ENCODE results near the gene SLC25A11. TPM values are rescaled to one million over a fixed set of nuclear protein-coding genes. Genes with fewer than 3 reads are reported as not detected.

SLC25A11 gene
- total RNA-seq, 1 experiment from 2014 or later, result 40.1 TPM

DNA sequence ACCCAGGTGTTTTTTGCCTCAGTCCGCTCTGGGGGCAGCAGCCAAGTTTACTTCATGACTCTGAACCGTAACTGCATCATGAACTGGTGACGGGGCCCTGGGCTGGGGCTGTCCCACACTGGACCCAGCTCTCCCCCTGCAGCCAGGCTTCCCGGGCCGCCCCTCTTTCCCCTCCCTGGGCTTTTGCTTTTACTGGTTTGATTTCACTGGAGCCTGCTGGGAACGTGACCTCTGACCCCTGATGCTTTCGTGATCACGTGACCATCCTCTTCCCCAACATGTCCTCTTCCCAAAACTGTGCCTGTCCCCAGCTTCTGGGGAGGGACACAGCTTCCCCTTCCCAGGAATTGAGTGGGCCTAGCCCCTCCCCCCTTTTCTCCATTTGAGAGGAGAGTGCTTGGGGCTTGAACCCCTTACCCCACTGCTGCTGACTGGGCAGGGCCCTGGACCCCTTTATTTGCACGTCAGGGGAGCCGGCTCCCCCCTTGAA, 42.6 kb downstream of the SLC25A11 start:
- no TSS peak for BruUV-seq (replicated peaks)

DNA sequence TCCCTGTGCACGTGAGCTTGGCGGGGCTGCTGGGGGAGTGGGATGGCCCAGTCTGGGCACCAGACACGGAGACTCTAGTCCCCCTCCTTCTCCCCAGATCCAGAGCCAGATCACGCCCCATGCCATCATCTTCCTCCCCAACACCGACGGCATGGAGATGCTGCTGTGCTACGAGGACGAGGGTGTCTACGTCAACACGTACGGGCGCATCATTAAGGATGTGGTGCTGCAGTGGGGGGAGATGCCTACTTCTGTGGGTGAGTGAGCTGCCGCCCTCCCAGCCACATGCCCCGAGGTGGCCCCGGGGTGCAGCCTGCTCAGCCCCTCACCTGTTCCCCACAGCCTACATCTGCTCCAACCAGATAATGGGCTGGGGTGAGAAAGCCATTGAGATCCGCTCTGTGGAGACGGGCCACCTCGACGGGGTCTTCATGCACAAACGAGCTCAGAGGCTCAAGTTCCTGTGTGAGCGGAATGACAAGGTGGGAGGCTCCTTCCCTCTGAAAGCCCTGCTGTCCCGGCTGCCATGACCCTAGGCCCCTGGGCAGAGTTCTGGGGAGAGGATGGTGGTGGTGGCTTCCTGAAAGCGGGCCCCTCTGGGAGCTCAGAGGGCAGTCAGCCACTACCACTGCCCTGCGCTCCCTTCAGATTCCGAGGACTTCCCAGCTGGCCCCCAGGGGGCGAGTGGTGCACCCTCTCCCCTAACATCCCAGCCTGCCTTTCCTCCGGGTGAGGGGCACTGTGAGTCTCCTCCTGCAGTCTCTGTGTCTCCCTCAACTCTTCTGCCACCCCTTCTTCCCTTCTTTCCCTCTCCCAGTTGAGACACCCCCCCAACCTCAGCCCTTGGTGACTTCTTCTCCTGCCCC, 43.3 kb downstream of the SLC25A11 start:
- Mint-ChIP-seq H3K4me1 (ENCODE audit: low read depth, unreplicated experiment) (no peaks in the 10 kb centered on the region), H3K9me3 (ENCODE audit: unreplicated experiment) (no peaks in the 10 kb centered on the region), H3K4me3 (ENCODE audit: unreplicated experiment) (no peak overlapping the region), H3K36me3 (ENCODE audit: insufficient read depth, unreplicated experiment) (peaks cover 12% of the 10 kb centered on the region), H3K27me3 (ENCODE audit: insufficient read depth, unreplicated experiment) (no peaks in the 10 kb centered on the region), H3K27ac (ENCODE audit: unreplicated experiment) (no peak overlapping the region)
- intact Hi-C loops (cut with micrococcal nuclease; ENCODE audit: unreplicated experiment), result no loop called here
- BruUV-seq (replicated peaks), result no TSS peak
- CTCF ChIA-PET, result interaction anchor here (0.9 kb wide), 1 partner anchor 43 kb away, joined by 3 read pairs; the partner anchor contains the start of genes RNF167 and SLC25A11
- no peak for DNase-seq
- Histone ChIP-seq H3K36me3 (ENCODE audit: control insufficient read depth, insufficient read depth, low read length) (no peaks in the 10 kb centered on the region), H3K27me3 (replicated peaks; ENCODE audit: control insufficient read depth, insufficient read depth, low read length) (no peaks in the 10 kb centered on the region), H3K9me3 (no peaks in the 10 kb centered on the region), H3K4me3 (ENCODE audit: low read depth, low read length) (no peak overlapping the region), H3K4me1 (no peaks in the 10 kb centered on the region)
- TF ChIP-seq, protein P1, sequence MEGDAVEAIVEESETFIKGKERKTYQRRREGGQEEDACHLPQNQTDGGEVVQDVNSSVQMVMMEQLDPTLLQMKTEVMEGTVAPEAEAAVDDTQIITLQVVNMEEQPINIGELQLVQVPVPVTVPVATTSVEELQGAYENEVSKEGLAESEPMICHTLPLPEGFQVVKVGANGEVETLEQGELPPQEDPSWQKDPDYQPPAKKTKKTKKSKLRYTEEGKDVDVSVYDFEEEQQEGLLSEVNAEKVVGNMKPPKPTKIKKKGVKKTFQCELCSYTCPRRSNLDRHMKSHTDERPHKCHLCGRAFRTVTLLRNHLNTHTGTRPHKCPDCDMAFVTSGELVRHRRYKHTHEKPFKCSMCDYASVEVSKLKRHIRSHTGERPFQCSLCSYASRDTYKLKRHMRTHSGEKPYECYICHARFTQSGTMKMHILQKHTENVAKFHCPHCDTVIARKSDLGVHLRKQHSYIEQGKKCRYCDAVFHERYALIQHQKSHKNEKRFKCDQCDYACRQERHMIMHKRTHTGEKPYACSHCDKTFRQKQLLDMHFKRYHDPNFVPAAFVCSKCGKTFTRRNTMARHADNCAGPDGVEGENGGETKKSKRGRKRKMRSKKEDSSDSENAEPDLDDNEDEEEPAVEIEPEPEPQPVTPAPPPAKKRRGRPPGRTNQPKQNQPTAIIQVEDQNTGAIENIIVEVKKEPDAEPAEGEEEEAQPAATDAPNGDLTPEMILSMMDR (IDR thresholded peaks at IDR 0.05; ENCODE audit: insufficient read depth in 1 of 2, low read depth in 1 of 2, low read length in 1 of 2, severe bottlenecking in 1 of 2, unreplicated experiment in 1 of 2), result peak in 1 of 2 experiments; percentile 3
- POLR2A ChIA-PET, result no interaction called here

More for the DNA sequence above, 42.6 kb downstream of the SLC25A11 start:
- Mint-ChIP-seq H3K4me1 (ENCODE audit: low read depth, unreplicated experiment) (no peaks in the 10 kb centered on the region), H3K4me3 (ENCODE audit: unreplicated experiment) (no peak overlapping the region), H3K27ac (ENCODE audit: unreplicated experiment) (no peak overlapping the region), H3K27me3 (ENCODE audit: insufficient read depth, unreplicated experiment) (no peaks in the 10 kb centered on the region), H3K9me3 (ENCODE audit: unreplicated experiment) (no peaks in the 10 kb centered on the region), H3K36me3 (ENCODE audit: insufficient read depth, unreplicated experiment) (peaks cover 12% of the 10 kb centered on the region)
- DNase-seq, result no peak
- CTCF ChIA-PET, result interaction anchor here (0.9 kb wide), 1 partner anchor 43 kb away, joined by 3 read pairs; the partner anchor contains the start of genes RNF167 and SLC25A11
- POLR2A ChIA-PET, result no interaction called here
- no peaks in the 10 kb centered on the region for H3K9me3 ChIP-seq
- H3K36me3 ChIP-seq (ENCODE audit: control insufficient read depth, insufficient read depth, low read length), result no peaks in the 10 kb centered on the region
- intact Hi-C loops (cut with micrococcal nuclease; ENCODE audit: unreplicated experiment), result no loop called here
- H3K4me1 ChIP-seq, result no peaks in the 10 kb centered on the region
- TF ChIP-seq, protein P1 (IDR thresholded peaks at IDR 0.05; ENCODE audit: insufficient read depth in 1 of 2, low read depth in 1 of 2, low read length in 1 of 2, severe bottlenecking in 1 of 2, unreplicated experiment in 1 of 2), result no peak
- H3K27me3 ChIP-seq (replicated peaks; ENCODE audit: control insufficient read depth, insufficient read depth, low read length), result no peaks in the 10 kb centered on the region
- H3K4me3 ChIP-seq (ENCODE audit: low read depth, low read length), result no peak overlapping the region

DNA sequence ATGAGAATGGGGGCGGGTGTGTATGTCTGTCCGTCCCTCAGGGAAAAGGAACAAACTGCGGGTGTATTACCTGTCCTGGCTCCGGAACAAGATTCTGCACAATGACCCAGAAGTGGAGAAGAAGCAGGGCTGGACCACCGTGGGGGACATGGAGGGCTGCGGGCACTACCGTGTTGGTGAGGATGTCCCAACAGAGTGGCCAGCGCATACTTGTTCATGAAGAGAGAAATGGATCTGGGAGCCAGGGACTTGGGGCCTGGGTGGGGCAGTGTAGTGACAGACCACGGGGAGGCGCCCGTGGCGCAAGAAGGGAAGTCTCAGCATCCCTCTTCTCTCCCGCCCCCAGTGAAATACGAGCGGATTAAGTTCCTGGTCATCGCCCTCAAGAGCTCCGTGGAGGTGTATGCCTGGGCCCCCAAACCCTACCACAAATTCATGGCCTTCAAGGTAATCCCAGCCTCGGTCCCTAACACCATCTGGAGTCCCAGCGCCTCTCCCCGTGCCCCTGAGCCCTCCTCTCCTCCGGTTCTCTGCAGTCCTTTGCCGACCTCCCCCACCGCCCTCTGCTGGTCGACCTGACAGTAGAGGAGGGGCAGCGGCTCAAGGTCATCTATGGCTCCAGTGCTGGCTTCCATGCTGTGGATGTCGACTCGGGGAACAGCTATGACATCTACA, 44.1 kb downstream of the SLC25A11 start:
- TSS peak; percentile 47 for BruUV-seq (replicated peaks)
- CTCF ChIA-PET, result interaction anchor here (0.9 kb wide), 1 partner anchor 44 kb away, joined by 3 read pairs; the partner anchor contains the start of genes RNF167 and SLC25A11
- no peak overlapping the region for H3K4me3 Mint-ChIP-seq (ENCODE audit: unreplicated experiment)

More for the DNA sequence above, 44.1 kb downstream of the SLC25A11 start:
- Mint-ChIP-seq H3K27me3 (ENCODE audit: insufficient read depth, unreplicated experiment) (no peaks in the 10 kb centered on the region), H3K9me3 (ENCODE audit: unreplicated experiment) (no peaks in the 10 kb centered on the region), H3K27ac (ENCODE audit: unreplicated experiment) (no peak overlapping the region), H3K4me1 (ENCODE audit: low read depth, unreplicated experiment) (no peaks in the 10 kb centered on the region), H3K36me3 (ENCODE audit: insufficient read depth, unreplicated experiment) (peaks cover 9% of the 10 kb centered on the region)
- no peaks in the 10 kb centered on the region for H3K9me3 ChIP-seq
- H3K36me3 ChIP-seq (ENCODE audit: control insufficient read depth, insufficient read depth, low read length), result no peaks in the 10 kb centered on the region
- no peaks in the 10 kb centered on the region for H3K27me3 ChIP-seq (replicated peaks; ENCODE audit: control insufficient read depth, insufficient read depth, low read length)
- H3K4me3 ChIP-seq (ENCODE audit: low read depth, low read length), result no peak overlapping the region
- TF ChIP-seq, protein P1 (IDR thresholded peaks at IDR 0.05; ENCODE audit: insufficient read depth in 1 of 2, low read depth in 1 of 2, low read length in 1 of 2, severe bottlenecking in 1 of 2, unreplicated experiment in 1 of 2), result peak in 1 of 2 experiments; percentile 6
- intact Hi-C loops (cut with micrococcal nuclease; ENCODE audit: unreplicated experiment), result no loop called here
- H3K4me1 ChIP-seq, result no peaks in the 10 kb centered on the region
- POLR2A ChIA-PET, result no interaction called here
- no peak for DNase-seq
